ENCODE results near the gene CORO1C. TPM values are rescaled to one million over a fixed set of nuclear protein-coding genes. Genes with fewer than 3 reads are reported as not detected.

The CORO1C gene
- total RNA-seq, 1 donor from 2014 or later = 391 TPM

DNA sequence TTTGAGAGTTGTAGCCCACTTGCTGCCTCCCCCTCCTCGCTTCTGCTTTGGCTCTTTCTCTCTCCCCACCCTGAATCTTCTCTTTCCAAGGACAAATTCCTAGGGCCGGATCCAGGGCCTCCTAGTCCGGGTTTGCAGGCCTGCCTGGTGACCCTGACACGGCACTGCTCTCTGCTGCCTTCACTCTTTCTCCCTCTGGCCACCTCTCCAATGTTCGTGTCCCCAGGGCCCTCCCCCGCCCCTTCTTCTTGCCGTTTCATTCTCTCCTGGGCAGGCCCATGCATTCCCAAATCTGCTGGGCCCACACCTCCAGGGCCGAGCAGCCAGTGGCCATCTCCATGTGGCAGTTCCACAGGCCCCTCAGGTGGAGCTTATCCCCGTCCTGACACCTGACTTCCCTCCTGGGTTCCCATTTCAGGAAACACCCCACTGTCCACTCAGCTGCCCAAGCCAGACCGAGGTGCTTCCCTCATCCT is 34.0 kb upstream of the CORO1C start:
- Mint-ChIP-seq H3K9me3 (ENCODE audit: unreplicated experiment) (peaks cover 2% of the 10 kb centered on the region), H3K4me3 (ENCODE audit: unreplicated experiment) (no peak overlapping the region), H3K36me3 (ENCODE audit: low read depth, unreplicated experiment) (peaks cover 2% of the 10 kb centered on the region), H3K4me1 (ENCODE audit: low read depth, unreplicated experiment) (no peaks in the 10 kb centered on the region), H3K27ac (ENCODE audit: unreplicated experiment) (no peak overlapping the region), H3K27me3 (ENCODE audit: low read depth, unreplicated experiment) (peaks cover 19% of the 10 kb centered on the region)
- Histone ChIP-seq H3K4me2 (ENCODE audit: low read length) (no peak overlapping the region), H3K9ac (ENCODE audit: low read length) (no peak overlapping the region), H3K4me3 (ENCODE audit: insufficient read depth, low read depth, low read length) (no peak overlapping the region), H3K9me3 (ENCODE audit: insufficient read depth, low read depth, low read length) (no peaks in the 10 kb centered on the region), H3K27ac (ENCODE audit: low read depth, low read length) (no peak overlapping the region), H4K20me1 (ENCODE audit: insufficient read depth, low read length) (no peaks in the 10 kb centered on the region), H3K4me1 (ENCODE audit: insufficient read depth, low read length) (peaks cover 7% of the 10 kb centered on the region), H3K79me2 (ENCODE audit: insufficient read depth, low read length) (no peaks in the 10 kb centered on the region), H3K27me3 (ENCODE audit: insufficient read depth, low read length) (no peaks in the 10 kb centered on the region), H3K36me3 (ENCODE audit: insufficient read depth, low read length) (no peaks in the 10 kb centered on the region), H2AFZ (ENCODE audit: low read depth, low read length) (no peak overlapping the region)
- no peak for DNase-seq (ENCODE audit: low read depth)
- no peak for FAIRE-seq
- TF ChIP-seq EZH2 (IDR thresholded peaks at IDR 0.05; ENCODE audit: insufficient read depth, low read length) (no peak), CTCF (IDR thresholded peaks at IDR 0.05; ENCODE audit: insufficient read depth, low read depth, low read length) (no peak)

GRCh38 chr12:108764540-108765288 is 33.4 kb upstream of the CORO1C start:
- H3K27ac ChIP-seq (ENCODE audit: low read depth, low read length) = no peak overlapping the region
- H4K20me1 ChIP-seq (ENCODE audit: insufficient read depth, low read length) = no peaks in the 10 kb centered on the region
- Mint-ChIP-seq H3K9me3 (ENCODE audit: unreplicated experiment) (peaks cover 2% of the 10 kb centered on the region), H3K4me1 (ENCODE audit: low read depth, unreplicated experiment) (no peaks in the 10 kb centered on the region), H3K4me3 (ENCODE audit: unreplicated experiment) (no peak overlapping the region), H3K36me3 (ENCODE audit: low read depth, unreplicated experiment) (peaks cover 2% of the 10 kb centered on the region), H3K27me3 (ENCODE audit: low read depth, unreplicated experiment) (peaks cover 19% of the 10 kb centered on the region), H3K27ac (ENCODE audit: unreplicated experiment) (no peak overlapping the region)
- no peak for FAIRE-seq
- H3K36me3 ChIP-seq (ENCODE audit: insufficient read depth, low read length) = no peaks in the 10 kb centered on the region
- H2AFZ ChIP-seq (ENCODE audit: low read depth, low read length) = no peak overlapping the region
- H3K4me1 ChIP-seq (ENCODE audit: insufficient read depth, low read length) = peaks cover 7% of the 10 kb centered on the region
- DNase-seq (ENCODE audit: low read depth) = no peak
- H3K4me2 ChIP-seq (ENCODE audit: low read length) = no peak overlapping the region
- H3K9me3 ChIP-seq (ENCODE audit: insufficient read depth, low read depth, low read length) = no peaks in the 10 kb centered on the region
- no peaks in the 10 kb centered on the region for H3K79me2 ChIP-seq (ENCODE audit: insufficient read depth, low read length)
- H3K9ac ChIP-seq (ENCODE audit: low read length) = no peak overlapping the region
- TF ChIP-seq EZH2 (IDR thresholded peaks at IDR 0.05; ENCODE audit: insufficient read depth, low read length) = no peak
- TF ChIP-seq CTCF (IDR thresholded peaks at IDR 0.05; ENCODE audit: insufficient read depth, low read depth, low read length) = no peak
- H3K4me3 ChIP-seq (ENCODE audit: insufficient read depth, low read depth, low read length) = no peak overlapping the region
- no peaks in the 10 kb centered on the region for H3K27me3 ChIP-seq (ENCODE audit: insufficient read depth, low read length)

DNA sequence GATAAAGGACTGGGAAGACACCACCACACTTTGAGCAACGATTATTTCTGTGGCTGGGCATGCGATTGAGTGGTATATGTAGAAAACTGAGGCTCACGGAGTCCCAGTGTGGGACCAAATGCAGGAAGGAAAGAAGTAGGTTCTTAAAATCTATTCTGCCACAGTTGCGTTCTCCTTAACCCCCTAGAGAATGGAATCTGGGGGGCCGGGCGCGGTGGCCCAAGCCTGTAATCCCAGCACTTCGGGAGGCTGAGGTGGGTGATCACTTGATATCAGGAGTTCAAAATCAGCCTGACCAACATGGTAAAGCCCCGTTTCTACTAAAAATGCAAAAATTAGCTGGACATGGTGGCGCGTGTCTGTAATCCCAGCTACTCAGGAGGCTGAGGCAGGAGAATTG is 29.9 kb upstream of the CORO1C start:
- H2AFZ ChIP-seq (ENCODE audit: low read depth, low read length) = no peak overlapping the region
- H3K27ac Mint-ChIP-seq (ENCODE audit: unreplicated experiment) = no peak overlapping the region
- H3K36me3 ChIP-seq (ENCODE audit: insufficient read depth, low read length) = no peaks in the 10 kb centered on the region
- H3K79me2 ChIP-seq (ENCODE audit: insufficient read depth, low read length) = no peaks in the 10 kb centered on the region
- H3K27me3 ChIP-seq (ENCODE audit: insufficient read depth, low read length) = no peaks in the 10 kb centered on the region
- FAIRE-seq (no peak), DNase-seq (ENCODE audit: low read depth) (no peak)
- peaks cover 2% of the 10 kb centered on the region for H3K36me3 Mint-ChIP-seq (ENCODE audit: low read depth, unreplicated experiment)
- H3K4me2 ChIP-seq (ENCODE audit: low read length) = no peak overlapping the region
- H3K27ac ChIP-seq (ENCODE audit: low read depth, low read length) = no peak overlapping the region
- H3K4me3 Mint-ChIP-seq (ENCODE audit: unreplicated experiment) = no peak overlapping the region
- TF ChIP-seq CTCF (IDR thresholded peaks at IDR 0.05; ENCODE audit: insufficient read depth, low read depth, low read length) (no peak), EZH2 (IDR thresholded peaks at IDR 0.05; ENCODE audit: insufficient read depth, low read length) (no peak)
- no peaks in the 10 kb centered on the region for H4K20me1 ChIP-seq (ENCODE audit: insufficient read depth, low read length)
- H3K4me1 Mint-ChIP-seq (ENCODE audit: low read depth, unreplicated experiment) = no peaks in the 10 kb centered on the region
- H3K9ac ChIP-seq (ENCODE audit: low read length) = no peak overlapping the region
- H3K27me3 Mint-ChIP-seq (ENCODE audit: low read depth, unreplicated experiment) = peaks cover 5% of the 10 kb centered on the region
- no peaks in the 10 kb centered on the region for H3K9me3 ChIP-seq (ENCODE audit: insufficient read depth, low read depth, low read length)
- H3K9me3 Mint-ChIP-seq (ENCODE audit: unreplicated experiment) = peaks cover 2% of the 10 kb centered on the region
- H3K4me3 ChIP-seq (ENCODE audit: insufficient read depth, low read depth, low read length) = no peak overlapping the region
- no peaks in the 10 kb centered on the region for H3K4me1 ChIP-seq (ENCODE audit: insufficient read depth, low read length)

Data from astrocyte (in vitro differentiated cells and primary cell).